Adrenal gland (tissue), 5 donors: ENCODE results near the gene STRA6.

Experiments
- POLR2A ChIP-seq, 2 donors: fragments of 450-650 bp; IDR thresholded peaks; one replicate each; pipeline ENCODE4 v1.6.1; 2017; ENCODE audit warnings: antibody characterized with exemption in 2 of 2, mild to moderate bottlenecking in 2 of 2, moderate library complexity in 1 of 2
- TF ChIP-seq, protein P1 (sequence below), 6 experiments: fragments of 450-650 bp in 4 of 6; fragments of 200-600 bp in 2 of 6; sonication (generic) in 1 of 6; IDR thresholded peaks; 1 replicate in 5 of 6; 2 replicates in 1 of 6; pipeline versions ENCODE4 v1.5.1 to v1.8.0; 2016 to 2021; ENCODE audit warnings: antibody characterized with exemption in 6 of 6, mild to moderate bottlenecking in 2 of 6, moderate library complexity in 1 of 6
- donor health status: DM: no; HTN: no; CAD: no.

DNA sequence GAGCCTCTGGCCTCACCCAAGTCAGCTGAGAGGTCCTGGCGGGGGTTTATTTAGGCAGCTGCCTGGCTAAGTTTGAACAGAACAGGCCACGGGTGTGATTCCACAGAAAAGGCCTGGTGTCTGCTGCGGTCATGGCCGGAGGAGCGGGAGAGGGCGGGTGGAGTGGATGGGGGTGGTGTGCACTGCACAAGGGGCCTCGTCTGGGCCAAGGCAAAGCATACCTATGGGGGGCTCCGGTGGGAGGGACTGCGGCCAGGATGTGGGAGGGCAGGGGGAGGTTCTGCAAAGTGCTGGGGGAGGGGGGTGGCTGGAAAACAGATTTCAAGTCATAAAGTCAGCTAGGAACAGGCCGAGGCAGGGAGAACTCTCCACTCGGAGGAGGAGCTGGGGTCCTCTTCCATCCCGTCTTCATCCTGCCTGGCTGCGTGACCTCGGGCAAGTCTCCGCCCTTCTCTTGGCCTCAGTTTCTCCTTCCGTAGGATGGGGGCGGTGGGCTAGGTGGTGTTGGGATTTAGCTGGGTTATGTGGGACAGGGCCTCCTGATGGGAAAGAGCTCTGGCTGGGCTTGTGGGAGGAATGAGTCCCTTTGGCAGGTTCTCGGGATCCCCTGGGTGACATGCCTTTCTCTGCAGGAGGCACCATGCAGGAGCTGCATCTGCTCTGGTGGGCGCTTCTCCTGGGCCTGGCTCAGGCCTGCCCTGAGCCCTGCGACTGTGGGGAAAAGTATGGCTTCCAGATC, 28.2 kb downstream of the STRA6 start:
- TF ChIP-seq, protein P1, sequence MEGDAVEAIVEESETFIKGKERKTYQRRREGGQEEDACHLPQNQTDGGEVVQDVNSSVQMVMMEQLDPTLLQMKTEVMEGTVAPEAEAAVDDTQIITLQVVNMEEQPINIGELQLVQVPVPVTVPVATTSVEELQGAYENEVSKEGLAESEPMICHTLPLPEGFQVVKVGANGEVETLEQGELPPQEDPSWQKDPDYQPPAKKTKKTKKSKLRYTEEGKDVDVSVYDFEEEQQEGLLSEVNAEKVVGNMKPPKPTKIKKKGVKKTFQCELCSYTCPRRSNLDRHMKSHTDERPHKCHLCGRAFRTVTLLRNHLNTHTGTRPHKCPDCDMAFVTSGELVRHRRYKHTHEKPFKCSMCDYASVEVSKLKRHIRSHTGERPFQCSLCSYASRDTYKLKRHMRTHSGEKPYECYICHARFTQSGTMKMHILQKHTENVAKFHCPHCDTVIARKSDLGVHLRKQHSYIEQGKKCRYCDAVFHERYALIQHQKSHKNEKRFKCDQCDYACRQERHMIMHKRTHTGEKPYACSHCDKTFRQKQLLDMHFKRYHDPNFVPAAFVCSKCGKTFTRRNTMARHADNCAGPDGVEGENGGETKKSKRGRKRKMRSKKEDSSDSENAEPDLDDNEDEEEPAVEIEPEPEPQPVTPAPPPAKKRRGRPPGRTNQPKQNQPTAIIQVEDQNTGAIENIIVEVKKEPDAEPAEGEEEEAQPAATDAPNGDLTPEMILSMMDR (IDR thresholded peaks at IDR 0.05), result no peak
- TF ChIP-seq POLR2A (IDR thresholded peaks at IDR 0.05), result no peak
